Motor neuron (in vitro differentiated cells): ENCODE results near the gene ZNF655. TPM values are rescaled to one million over a fixed set of nuclear protein-coding genes. Genes with fewer than 3 reads are reported as not detected.
"Not testable (repeated sequence)": the region's sequence is repeated elsewhere in the genome, so short reads cannot be mapped to it uniquely, and the experiment has no call there.

Experiments used
- ATAC-seq, 8 experiments: fragments of 200-7000 bp; cut with Tn5 transposase; replicated peaks in 6 of 8; 2 replicates each; pipeline ENCODE4 v1.8.0; 2021; ENCODE audit warnings: mild to moderate bottlenecking in 8 of 8, moderate library complexity in 8 of 8
- H3K27ac ChIP-seq, 2 donors: fragments of 250-450 bp; sonication (Bioruptor Pico); 2 replicates each; pipeline ENCODE4 v1.9.0; 2021; ENCODE audit warnings: antibody characterized with exemption in 2 of 2, mild to moderate bottlenecking in 2 of 2, moderate library complexity in 1 of 2
- H3K4me1 ChIP-seq, 2 donors: fragments of 250-450 bp; sonication (Bioruptor Pico); replicated peaks in 1 of 2; 2 replicates each; pipeline ENCODE4 v1.6.1; 2021; ENCODE audit warnings: antibody characterized with exemption in 2 of 2, mild to moderate bottlenecking in 2 of 2, moderate library complexity in 1 of 2
- H3K4me3 ChIP-seq, 5 donors: fragments of 250-450 bp; sonication (Bioruptor Pico); 2 replicates each; pipeline ENCODE4 v1.9.0; 2021; ENCODE audit warnings: antibody characterized with exemption in 5 of 5, mild to moderate bottlenecking in 5 of 5, moderate library complexity in 4 of 5
- WGBS, 10 experiments: fragments of 450-650 bp; shearing (Covaris generic); methylation state at CpG; one replicate each; pipeline ENCODE4 v1.0.0; 2022; 5-methylcytosine and 5-hydroxymethylcytosine counted together
- in situ Hi-C, 9 experiments: fragments of 400-800 bp; cut with MboI; loops; one replicate each; pipeline ENCODE4 v1.15.0; 2021; ENCODE audit warnings: low sequenced_read_pairs in 9 of 9, low pct_unique_long_range_greater_than_20kb in 2 of 9; ENCODE audit not compliant: unreplicated experiment in 9 of 9
- total RNA-seq, 8 experiments: library from RNA; unstranded; fragments of 300-600 nt; gene quantifications; 2 replicates each; pipeline versions ENCODE4 v1.2.3 to v1.2.4, GENCODE V29; 2022

ZNF655 gene
- total RNA-seq, 8 experiments from 2014 or later = 38.8 to 124 (median 63.6) TPM

GRCh38 chr7:99563650-99564049, 5.2 kb downstream of the ZNF655 start:
- Histone ChIP-seq H3K4me3 (no peak overlapping the region), H3K4me1 (peaks cover 6 to 8% of the 10 kb centered on the region in 2 donors), H3K27ac (no peak overlapping the region)
- in situ Hi-C loops = no loop called here
- 46 to 100% (median 80%) methylated on average over 4 to 9 of the region's 10 CpGs for WGBS, 10 experiments
- peak in 2 of 8 experiments; percentile 3 to 9 for ATAC-seq

GRCh38 chr7:99568770-99569169, 10.3 kb downstream of the ZNF655 start:
- in situ Hi-C loops, H3K27ac ChIP-seq: not testable (repeated sequence)
- WGBS, 10 experiments = 93 to 100% (median 97%) methylated on average over 2 to 6 of the region's 7 CpGs; no CpG with 5 or more reads in 1 of the 10 experiments

GRCh38 chr7:99571768-99572167, 13.3 kb downstream of the ZNF655 start:
- H3K4me3 ChIP-seq = no peak overlapping the region
- no peak for ATAC-seq
- in situ Hi-C loops = no loop called here
- no peaks in the 10 kb centered on the region for H3K4me1 ChIP-seq
- 83 to 100% (median 96%) methylated on average over 1 to 3 of the region's 3 CpGs for WGBS, 10 experiments
- no peak overlapping the region for H3K27ac ChIP-seq

More at GRCh38 chr7:99568770-99569169, 10.3 kb downstream of the ZNF655 start:
- not testable (repeated sequence) for H3K4me3 ChIP-seq, ATAC-seq, H3K4me1 ChIP-seq

GRCh38 chr7:99573257-99573656, 14.8 kb downstream of the ZNF655 start:
- in situ Hi-C loops = no loop called here
- Histone ChIP-seq H3K27ac (no peak overlapping the region), H3K4me1 (no peaks in the 10 kb centered on the region), H3K4me3 (no peak overlapping the region)
- no peak for ATAC-seq
- 20 to 100% (median 81%) methylated on average over 1 of the region's 1 CpG; no CpG with 5 or more reads in 4 of the 10 experiments for WGBS, 10 experiments

GRCh38 chr7:99576251-99576650, 17.8 kb downstream of the ZNF655 start:
- ATAC-seq = no peak
- 28 to 100% (median 62%) methylated on average over 1 to 3 of the region's 3 CpGs; no CpG with 5 or more reads in 1 of the 10 experiments for WGBS, 10 experiments
- H3K4me3 ChIP-seq = no peak overlapping the region
- in situ Hi-C loops = no loop called here
- peaks cover 2 to 3% of the 10 kb centered on the region in 2 donors for H3K4me1 ChIP-seq
- no peak overlapping the region for H3K27ac ChIP-seq

- Histone ChIP-seq H3K4me1 (peaks cover 2 to 3% of the 10 kb centered on the region in 2 donors), H3K4me3 (peak overlapping the region; percentile 32 to 50 (median 41)), H3K27ac (no peak overlapping the region)
- 44 to 93% (median 75%) methylated on average over 2 to 10 of the region's 10 CpGs; no CpG with 5 or more reads in 1 of the 10 experiments for WGBS, 10 experiments
- no peak for ATAC-seq
- in situ Hi-C loops = no loop called here
These were observed 21.0 kb downstream of the ZNF655 start for GRCh38 chr7:99579281-99579955.

- H3K4me3 ChIP-seq = peak overlapping the region; percentile 32 to 50 (median 41)
- peaks cover 2 to 3% of the 10 kb centered on the region in 2 donors for H3K4me1 ChIP-seq
- in situ Hi-C loops = no loop called here
- WGBS, 10 experiments = 0 to 80% (median 6%) methylated on average over 1 to 22 of the region's 54 CpGs; no CpG with 5 or more reads in 4 of the 10 experiments
- peak; percentile 66 to 97 (median 96) for ATAC-seq
- H3K27ac ChIP-seq = peak overlapping the region; percentile 7 to 48
These were observed 21.7 kb downstream of the ZNF655 start for GRCh38 chr7:99579956-99580777.

GRCh38 chr7:99580778-99581332, 22.4 kb downstream of the ZNF655 start:
- ATAC-seq, in situ Hi-C loops, H3K4me1 ChIP-seq: not testable (repeated sequence)
- Histone ChIP-seq H3K4me3 (peak overlapping the region; percentile 32 to 50 (median 41)), H3K27ac (peak overlapping the region in 1 of 2 donors; percentile 48)
- 39 to 73% (median 55%) methylated on average over 1 to 4 of the region's 4 CpGs; no CpG with 5 or more reads in 6 of the 10 experiments for WGBS, 10 experiments

GRCh38 chr7:99588868-99589267, 30.4 kb downstream of the ZNF655 start:
- Histone ChIP-seq H3K27ac (no peak overlapping the region), H3K4me3 (no peak overlapping the region), H3K4me1 (no peaks in the 10 kb centered on the region)
- ATAC-seq = no peak
- in situ Hi-C loops = no loop called here
- WGBS, 10 experiments = 57 to 100% (median 80%) methylated on average over 1 to 2 of the region's 3 CpGs; no CpG with 5 or more reads in 3 of the 10 experiments

GRCh38 chr7:99594948-99595745, 36.7 kb downstream of the ZNF655 start:
- WGBS, 10 experiments = 41 to 94% (median 75%) methylated on average over 2 to 7 of the region's 7 CpGs; no CpG with 5 or more reads in 1 of the 10 experiments
- Histone ChIP-seq H3K27ac (no peak overlapping the region), H3K4me1 (no peaks in the 10 kb centered on the region), H3K4me3 (no peak overlapping the region)
- in situ Hi-C loops = no loop called here
- ATAC-seq = peak in 1 of 8 experiments; percentile 59

- ATAC-seq = no peak
- 83 to 100% (median 100%) methylated on average over 1 of the region's 1 CpG; no CpG with 5 or more reads in 2 of the 10 experiments for WGBS, 10 experiments
- in situ Hi-C loops = no loop called here
- Histone ChIP-seq H3K4me3 (no peak overlapping the region), H3K27ac (no peak overlapping the region), H3K4me1 (no peaks in the 10 kb centered on the region)
These were observed 38.0 kb downstream of the ZNF655 start for GRCh38 chr7:99596408-99596955.
